Stimulated activated CD4-positive, alpha-beta T cell treated with anti-CD3 and anti-CD28 coated beads, Interleukin-15, amount 100 ng/mL, for 1 hour (primary cell): ENCODE results near the gene NUCB2.
"Not testable (repeated sequence)": the region's sequence is repeated elsewhere in the genome, so short reads cannot be mapped to it uniquely, and the experiment has no call there.

ENCODE experiments used
- DNase-seq, 2 donors: peaks; one replicate each; pipeline ENCODE4 v3.0.0-alpha.2; 2020; ENCODE audit warnings: low read depth in 1 of 2, low spot score in 1 of 2

The NUCB2 gene

DNA sequence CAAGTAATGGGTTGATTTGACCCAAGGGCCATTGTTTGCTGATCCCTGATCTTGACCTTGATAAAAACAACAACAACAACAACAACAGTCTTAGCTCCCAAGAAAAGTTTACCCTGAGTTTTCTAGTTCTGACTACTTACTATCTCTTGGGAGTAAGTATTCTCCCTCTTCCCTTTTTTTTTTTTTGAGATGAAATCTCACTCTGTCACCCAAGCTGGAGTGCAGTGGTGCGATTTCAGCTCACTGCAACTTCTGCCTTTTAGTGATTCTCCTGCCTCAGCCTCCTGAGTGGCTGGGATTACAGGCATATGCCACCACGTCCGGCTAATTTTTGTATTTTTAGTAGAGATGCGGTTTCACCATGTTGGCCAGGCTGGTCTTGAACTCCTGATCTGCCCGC is 8.0 kb upstream of the NUCB2 start:
- not testable (repeated sequence) for DNase-seq

DNA sequence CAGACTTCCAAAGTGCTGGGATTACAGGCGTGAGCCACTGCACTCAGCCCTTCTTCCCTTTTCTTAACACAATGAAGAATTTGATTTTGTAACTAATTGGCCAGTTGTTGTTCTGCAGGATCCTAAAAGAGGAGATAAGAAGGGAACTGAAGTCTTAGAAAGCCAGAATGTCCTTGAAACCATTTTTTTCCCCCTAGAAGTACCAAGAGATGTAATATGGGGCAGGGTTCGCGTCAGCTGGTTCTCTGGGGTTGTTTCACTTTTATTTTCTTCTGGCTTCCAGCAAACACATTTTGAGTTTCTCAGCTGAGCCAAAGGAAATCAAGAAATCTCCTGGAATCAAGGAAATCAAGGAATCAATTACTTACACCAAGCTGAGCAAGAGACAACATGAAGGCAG is 7.6 kb upstream of the NUCB2 start:
- no peak for DNase-seq

DNA sequence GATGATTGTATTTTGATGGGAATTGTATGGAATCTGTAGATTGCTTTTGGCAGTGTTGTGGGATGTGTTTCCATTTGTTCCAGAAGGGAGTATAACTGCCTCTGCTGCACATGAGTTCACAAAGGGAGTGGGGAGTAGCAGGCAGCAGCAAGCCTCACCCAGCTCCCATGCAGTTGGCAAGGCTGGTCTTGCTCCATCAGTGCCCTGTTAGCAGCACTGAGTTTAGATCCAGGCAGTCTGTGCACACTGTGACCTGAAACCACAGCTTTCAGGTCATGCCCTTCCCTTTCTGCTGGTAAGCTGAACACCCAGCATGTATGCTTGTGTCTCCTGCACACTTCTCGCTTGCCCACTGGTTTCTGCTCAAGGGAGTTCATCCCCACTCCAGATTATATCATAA is 3.7 kb upstream of the NUCB2 start:
- DNase-seq = no peak

DNA sequence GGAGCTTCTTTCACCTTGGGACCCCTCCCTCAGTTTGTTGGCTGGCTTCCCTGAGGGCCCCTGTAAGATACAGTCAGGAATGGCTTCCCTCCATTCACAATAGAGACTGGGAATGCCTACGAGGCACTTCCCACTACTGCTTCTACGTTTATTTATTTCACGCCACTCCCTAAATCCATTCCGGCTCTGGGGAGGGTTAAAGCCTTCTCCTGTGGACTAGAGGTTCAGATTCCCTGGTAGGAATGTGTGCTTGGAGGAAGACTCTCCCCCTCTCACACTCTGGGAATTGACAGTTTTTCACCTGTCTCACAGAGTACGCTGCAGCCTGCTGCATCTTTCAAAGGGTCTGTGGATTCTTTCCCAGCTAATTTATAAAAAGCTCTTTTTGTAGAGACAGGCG is 3.3 kb upstream of the NUCB2 start:
- DNase-seq = no peak

DNA sequence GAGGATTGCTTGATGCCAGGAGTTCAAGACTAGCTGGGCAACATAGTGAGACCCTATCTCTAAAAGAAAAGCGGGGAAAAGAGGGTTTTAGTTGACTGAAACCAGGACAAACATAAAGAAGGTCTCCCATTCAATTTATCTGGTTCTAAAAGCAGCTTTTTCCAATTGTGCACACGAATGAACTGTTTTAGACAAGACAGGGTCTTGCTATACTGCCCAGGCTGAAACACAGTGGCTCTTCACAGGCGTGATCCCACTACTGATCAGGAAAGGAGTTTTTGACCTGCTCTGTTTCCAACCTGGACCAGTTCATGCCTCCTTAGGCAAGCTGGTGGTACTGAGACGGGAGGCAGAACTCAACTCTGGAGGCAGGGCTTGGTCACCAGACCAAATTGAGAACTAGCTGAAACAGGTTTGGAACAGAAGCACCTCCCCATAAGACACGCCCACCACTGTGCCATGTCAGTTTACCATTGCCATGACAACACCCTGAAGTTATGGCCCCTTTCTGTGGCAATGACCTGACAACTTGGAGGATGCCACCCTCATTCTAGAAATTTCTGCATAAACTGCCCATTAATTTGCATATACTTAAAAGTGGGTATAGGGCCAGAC is 2.8 kb upstream of the NUCB2 start:
- no peak for DNase-seq

DNA sequence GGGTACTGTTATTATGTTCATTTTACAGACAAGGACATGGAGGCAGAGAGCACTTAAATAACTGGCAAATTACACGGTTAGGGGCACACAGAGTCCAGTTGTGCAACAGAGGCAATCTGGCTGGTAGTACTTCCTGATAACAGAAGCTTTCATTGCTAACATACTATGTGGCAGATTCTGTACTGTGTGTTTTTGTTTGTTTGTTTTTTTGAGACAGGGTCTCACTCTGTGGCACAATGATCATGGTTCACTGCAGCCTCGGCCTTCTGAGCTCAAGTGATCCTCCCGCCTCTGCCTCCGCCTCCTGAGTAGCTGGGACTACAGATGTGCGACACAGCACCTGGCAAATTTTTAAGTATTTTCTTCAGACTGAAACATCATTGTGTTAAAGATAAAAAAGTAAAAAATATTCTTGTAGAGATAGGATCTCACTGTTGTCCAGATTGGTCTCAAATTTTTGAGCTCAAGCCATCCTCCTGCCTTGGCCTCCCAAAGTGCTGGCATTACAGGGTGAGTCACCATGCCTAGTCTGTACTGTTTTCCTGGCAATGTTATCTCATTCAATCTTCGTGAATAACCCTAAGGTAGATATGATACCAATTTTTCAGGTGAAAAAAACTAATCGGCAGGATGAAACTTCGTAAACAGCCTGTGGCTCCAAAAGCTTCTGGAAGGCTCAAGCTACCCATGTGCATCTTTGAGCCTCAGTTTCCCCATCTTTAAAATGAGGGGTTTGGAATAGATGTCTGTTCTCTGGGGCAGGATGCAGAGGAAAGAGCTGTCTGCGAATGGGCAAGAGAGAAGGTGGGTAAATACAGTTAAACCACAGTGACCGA is 921 bp upstream of the NUCB2 start:
- no peak for DNase-seq

DNA sequence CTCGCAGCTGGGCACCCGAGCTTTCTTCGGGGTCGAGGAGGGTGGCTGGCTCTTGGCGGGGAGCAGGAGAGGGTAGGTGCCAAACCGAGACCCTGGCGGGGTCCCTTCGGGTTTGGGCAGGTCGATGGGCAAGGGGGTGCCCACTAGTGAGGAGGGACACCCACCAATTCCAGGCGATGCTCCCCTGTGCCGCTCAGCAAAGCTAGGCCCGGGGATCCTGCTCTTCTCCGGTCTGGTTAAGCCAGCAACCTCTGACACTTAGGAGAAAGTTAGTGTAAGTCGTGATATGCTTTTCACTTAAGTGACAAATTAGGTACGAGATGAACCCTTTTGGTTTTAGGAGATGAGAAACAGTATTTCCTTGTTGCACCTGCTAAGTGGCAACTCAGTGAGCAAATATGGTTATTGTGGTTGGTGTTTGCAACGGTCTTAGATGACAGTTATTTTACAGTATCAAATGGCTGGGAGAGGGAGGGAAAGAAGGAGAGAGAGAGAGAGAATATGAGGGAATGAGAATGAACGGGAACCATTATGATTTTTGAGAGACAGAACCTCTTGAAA is 565 bp downstream of the NUCB2 start:
- peak in 1 of 2 donors; percentile 11 for DNase-seq

DNA sequence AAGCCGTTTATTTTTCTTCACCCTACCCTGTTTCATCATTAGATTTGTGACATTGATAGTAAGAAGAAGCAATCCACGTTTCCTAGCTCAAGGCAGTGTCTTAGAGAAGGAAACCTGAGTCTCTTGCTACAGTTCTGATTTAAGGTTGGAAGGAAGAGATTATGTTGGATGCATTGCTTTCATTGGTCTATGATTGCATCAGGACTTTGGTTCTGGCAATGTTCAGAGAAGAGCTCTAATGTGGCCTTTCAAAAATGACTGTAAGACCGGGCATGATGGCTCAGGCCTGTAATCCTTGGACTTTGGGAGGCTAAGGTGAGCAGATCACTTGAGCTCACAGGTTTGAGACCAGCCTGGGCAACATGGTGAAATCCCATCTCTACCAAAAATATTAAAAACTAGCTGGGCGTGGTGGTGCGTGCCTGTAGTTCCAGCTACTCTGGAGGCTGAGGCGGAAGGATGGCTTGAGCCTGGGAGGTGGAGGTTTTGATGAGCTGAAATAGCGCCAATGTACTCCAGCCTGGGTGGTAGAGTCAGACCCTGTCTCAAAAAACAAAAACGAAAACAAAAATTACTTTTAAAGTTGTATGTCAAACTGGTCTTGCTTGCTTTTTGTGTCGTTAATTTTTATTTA is 4.1 kb downstream of the NUCB2 start:
- no peak for DNase-seq

DNA sequence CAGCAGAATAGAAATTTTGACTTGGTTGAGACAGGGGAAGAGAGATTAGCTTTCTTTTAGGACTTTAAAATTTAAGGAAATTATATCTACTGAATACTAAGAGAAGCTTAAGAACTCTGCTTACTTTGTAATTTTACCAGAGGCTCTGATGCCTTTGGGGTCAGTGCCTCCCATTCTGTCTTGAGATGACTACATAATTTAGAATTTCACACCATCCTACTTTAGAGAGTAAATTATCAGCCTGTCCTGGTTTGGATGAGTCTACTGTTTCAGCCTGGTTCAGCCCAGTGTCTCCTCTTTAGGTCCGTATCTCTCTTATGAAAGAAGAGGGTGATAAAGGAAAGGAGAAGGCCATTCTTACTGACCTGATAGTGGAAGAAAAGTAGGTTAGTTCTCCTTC is 9.8 kb downstream of the NUCB2 start:
- DNase-seq = no peak

DNA sequence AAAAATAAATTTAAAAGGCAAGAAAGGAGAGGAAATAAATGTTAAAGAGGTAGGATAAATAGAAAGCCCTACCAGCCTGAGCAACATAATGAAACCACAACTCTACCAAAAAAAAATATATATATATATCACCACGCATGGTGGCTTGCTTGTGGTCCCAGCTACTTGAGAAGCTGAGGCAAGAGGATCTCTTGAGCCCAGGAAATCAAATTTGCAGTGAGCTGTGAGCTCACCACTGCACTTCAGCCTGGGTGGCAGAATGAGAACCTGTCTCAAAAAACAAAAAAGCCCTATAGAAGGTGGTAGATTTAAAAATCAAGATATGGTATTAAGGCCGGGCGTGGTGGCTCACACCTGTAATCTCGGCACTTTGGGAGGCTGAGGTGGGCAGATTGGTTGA is 10.5 kb downstream of the NUCB2 start:
- no peak for DNase-seq

DNA sequence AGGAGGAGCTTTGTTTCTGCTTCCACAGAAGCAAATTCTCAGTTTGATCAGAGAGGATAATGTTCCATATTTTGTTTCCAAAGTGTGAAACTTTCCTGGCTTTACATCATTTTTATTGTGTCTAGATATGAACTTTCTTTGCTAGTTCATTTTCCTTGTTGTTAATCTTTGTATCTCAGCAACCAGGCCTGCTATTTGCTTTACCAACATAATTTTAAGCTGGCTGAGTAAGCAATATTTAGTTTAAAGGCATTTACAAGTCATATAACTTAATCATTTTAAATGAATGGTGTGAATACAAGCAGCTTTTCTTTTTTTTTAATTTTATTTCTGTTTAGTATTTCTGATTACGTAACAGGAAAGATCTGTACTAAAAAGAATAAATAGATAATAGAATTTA is 15.2 kb downstream of the NUCB2 start:
- no peak for DNase-seq

DNA sequence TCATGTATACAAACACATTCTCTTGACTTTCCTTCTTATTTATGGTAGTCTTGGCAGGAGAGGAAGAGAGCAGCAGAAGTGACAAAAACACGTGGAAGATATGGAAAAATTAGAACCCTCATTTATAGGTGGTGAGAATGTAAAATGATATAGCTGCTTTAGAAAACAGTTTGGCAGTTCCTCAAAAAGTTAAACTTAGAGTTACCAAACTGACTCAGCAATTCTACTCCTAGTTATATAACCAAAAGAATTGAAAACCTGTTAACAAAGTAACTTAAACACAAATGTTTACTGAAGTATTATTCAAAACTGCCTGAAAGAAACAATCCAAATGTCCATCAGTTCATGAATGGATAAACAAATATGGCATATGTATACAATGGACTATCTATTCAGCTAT is 16.8 kb downstream of the NUCB2 start:
- DNase-seq = no peak

DNA sequence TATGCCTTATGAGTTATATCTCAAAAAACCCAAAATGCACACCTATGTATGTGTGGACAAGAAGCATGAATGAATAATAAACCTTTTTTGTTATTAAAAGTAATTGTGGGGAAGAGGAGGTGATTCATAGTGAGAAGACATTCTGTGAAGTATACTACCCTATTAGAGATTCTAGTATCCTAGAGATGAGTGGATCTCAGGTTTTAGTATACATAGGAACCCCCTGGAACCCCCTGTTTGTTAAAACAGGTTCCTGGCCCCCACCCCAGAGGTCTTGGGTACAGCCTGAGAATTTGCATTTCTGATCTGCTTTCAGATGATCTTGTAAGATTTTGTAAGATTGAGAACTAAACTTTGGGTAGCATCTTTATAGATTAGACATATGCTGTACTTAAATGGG is 17.5 kb downstream of the NUCB2 start:
- no peak for DNase-seq

DNA sequence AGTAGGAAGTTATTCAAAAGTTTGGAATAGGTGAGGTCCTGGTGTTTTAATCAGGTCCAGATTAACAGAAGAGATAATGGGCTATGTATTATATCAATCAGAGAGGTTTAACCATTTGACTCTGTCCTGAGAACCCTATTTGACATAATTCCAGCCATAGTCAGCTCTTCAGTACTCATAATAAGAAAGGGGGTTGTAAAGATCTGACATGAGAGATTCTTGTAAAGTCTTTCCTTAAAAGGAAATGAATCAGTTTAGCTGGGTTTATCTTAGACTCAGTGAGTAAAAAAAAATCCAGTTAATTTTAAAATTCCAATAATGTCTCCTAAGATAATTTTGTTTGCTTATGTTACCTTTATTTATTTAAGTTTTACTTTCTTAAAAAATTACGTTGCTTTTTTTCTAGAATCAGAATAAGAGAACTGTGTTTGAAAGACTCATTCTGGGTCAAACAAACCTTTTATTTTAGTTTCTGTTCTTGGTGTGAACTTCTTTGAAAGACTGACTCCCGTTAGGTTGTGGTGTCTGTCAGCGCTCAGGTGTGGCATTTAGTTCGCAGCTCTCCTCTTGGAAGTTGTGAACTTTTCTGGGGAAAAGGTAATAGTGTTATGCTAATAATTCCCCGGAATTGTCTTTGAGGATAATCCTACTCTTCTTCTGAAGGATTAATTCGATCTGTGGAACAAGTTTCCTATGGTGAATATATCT is 20.5 kb downstream of the NUCB2 start:
- no peak for DNase-seq

DNA sequence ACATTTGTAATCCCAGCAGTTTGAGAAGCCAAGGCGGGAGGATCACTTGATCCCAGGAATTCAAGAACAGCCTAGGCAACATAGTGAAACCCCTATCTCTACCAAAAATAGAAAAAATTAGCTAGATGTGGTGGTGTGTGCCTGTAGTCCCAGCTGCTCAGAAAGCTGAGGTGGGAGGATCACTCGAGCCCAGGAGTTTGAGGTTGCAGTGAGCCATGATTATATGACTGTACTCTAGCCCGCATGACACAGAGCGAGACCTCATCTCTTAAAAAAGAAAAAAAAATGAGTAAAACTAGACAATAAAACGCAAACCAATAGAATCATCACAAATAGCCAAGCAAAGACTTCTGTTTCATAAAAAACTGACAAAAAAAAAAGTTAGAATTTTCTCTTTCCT is 21.8 kb downstream of the NUCB2 start:
- peak in 1 of 2 donors; percentile 9 for DNase-seq

DNA sequence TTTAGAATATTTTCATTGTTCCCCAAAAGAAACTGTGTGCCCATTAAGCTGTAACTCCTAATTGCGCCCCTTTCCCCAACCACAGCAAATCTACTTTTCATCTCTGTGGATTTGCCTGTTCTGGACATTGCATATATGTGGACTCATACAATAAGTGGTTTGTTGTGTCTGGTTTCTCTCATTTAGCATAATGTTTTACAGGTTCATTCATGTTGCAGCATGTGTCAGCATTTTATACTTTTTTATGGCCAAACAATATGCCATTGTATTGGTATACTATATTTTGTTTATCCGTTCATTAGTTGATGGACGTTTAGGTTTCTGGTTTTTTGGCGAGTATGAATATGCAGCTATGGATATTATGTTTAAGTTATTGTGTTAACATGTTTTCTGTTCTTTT is 23.8 kb downstream of the NUCB2 start:
- DNase-seq = no peak

DNA sequence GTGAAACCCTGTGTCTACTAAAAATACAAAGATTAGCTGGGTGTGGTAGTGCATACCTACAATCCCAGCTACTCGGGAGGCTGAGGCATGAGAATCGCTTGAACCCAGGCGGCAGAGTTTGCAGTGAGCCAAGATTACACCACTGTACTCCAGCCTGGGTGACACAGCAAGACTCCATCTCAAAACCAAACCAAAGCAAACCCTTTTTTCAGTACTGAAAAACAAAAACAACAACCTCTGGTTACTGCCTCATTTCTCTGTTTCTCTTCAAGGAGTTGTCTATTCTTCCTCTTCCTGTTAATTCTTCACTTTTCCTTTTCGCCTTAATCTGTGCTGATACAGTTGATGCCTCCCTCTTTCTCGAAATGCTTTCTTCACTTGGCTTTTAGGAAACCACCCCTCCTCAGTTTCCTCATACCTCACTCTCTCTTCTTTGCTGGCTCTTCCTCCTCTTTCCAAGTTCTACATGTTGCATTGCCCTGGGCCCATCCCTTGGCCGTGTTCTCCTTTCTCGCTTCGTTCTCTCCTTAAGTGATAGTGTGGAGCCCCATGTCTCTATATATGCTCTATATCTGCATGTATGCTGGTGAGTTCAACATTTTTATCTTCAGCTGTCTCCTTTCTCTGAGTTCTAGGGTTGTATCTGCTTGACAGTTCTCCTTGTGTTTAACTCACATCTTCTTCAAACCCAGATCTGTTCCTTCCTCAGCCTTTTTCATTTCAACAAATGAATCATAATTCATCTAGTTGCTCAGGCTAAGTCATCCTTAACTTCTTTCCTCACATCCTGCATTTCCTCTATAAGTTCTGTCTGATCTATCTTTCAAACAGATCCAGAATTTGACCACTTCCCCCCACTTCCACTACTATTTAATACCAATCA is 37.1 kb downstream of the NUCB2 start:
- DNase-seq = no peak

DNA sequence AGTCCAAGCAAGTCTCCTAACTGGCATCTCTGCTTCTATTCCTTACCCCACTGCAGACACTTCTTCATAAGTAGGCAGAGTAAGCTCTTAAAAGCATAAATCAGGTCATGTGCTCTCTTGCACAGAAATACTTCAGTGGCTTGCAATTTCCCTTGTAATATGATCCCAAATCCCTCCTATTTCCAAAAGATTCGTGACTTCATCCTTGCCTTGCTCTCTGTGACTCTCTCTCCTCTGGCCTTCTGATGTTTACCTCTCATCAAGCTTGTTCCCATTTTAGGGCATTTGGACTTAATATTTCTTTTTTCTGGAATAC is 37.7 kb downstream of the NUCB2 start:
- DNase-seq = no peak

DNA sequence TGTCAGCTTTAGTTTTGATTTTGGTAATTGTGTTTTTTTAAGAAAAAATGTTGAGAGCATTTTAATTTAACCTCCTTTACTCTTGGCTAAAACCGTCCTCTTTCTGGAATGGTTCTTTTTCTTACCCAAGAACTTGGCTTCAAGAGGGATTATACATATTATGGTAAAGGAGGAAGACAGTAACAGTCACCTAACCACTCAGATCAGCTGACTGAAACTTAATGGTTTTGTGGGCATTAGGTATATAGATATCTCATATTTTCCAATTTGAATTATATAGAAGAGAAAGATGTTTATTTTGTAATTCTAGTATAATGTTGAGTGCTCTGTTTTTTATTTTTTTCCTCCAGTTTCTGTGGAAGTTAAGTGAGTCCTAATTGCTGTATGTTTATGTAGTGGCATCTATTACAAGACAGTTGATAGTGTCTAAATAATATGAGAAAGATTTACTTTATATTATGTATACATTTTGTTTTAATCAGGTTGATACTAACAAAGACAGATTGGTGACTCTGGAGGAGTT is 38.4 kb downstream of the NUCB2 start:
- DNase-seq = no peak

DNA sequence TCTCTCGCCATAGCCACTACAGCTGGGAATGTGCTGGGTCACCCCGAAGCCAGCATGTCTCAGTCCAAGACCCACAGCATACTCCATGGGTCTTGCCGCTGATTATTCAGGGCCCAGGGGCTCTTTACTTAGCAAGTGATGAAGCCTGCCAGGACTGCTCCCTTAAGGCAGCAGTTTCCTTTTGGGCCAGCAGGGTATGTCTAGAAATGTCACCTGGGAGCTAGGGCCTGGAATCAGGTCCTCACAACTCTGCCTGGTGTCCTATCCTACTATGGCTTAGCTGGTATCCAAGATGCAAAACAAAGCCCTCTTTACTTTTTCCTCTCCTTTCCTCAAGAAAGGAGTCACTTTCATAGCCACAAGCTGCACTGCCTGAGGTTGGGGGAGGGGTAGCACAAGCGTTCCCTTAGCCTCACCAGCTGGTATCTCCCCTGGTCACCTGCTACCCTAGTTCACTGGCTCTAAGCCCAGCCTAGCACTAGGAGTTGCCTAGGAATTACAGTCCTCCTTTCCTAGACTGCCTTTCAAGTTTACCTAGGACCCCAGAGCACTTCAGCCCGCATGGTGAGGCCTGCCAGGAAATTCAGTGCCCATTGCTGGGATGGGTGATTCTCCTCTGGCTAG is 52.4 kb downstream of the NUCB2 start:
- no peak for DNase-seq
